ENCODE measurements around the gene GPD1.

DNA sequence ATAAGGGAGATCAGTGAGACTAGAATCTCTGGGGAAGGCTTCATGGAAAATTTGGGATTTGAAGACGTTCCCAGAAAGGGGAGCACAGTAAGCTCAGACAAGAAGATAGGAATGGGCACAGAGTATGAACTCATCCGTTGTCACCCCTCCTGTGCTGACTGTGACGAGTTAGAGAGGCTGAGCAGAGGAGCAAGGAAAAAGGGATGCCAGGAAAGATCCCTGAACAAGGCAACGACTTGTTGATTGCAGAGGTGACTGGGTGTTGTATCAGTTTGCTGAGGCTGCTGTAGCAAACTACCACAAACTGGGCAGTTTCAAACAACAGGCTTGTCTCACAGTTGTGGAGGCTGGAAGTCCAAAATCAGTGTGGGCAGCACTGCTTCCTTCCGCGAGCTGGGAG is 5.9 kb upstream of the GPD1 start:
- TF ChIP-seq SP1 (IDR thresholded peaks at IDR 0.05; ENCODE audit: low read depth) (no peak), POLR2A (IDR thresholded peaks at IDR 0.05; ENCODE audit: borderline replicate concordance, extremely low read depth, insufficient read depth, insufficient read length) (no peak), SIN3A (IDR thresholded peaks at IDR 0.05; ENCODE audit: low read depth) (no peak), EZH2 (IDR thresholded peaks at IDR 0.05) (no peak)
- TF ChIP-seq, protein P1, sequence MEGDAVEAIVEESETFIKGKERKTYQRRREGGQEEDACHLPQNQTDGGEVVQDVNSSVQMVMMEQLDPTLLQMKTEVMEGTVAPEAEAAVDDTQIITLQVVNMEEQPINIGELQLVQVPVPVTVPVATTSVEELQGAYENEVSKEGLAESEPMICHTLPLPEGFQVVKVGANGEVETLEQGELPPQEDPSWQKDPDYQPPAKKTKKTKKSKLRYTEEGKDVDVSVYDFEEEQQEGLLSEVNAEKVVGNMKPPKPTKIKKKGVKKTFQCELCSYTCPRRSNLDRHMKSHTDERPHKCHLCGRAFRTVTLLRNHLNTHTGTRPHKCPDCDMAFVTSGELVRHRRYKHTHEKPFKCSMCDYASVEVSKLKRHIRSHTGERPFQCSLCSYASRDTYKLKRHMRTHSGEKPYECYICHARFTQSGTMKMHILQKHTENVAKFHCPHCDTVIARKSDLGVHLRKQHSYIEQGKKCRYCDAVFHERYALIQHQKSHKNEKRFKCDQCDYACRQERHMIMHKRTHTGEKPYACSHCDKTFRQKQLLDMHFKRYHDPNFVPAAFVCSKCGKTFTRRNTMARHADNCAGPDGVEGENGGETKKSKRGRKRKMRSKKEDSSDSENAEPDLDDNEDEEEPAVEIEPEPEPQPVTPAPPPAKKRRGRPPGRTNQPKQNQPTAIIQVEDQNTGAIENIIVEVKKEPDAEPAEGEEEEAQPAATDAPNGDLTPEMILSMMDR (IDR thresholded peaks at IDR 0.05 in 2 of 3, conservative IDR thresholded peaks at IDR 0.05 in 1 of 3; ENCODE audit: borderline replicate concordance in 1 of 3, insufficient read depth in 1 of 3, low read depth in 2 of 3, low read length in 2 of 3), result no peak
- TF ChIP-seq, protein P2, sequence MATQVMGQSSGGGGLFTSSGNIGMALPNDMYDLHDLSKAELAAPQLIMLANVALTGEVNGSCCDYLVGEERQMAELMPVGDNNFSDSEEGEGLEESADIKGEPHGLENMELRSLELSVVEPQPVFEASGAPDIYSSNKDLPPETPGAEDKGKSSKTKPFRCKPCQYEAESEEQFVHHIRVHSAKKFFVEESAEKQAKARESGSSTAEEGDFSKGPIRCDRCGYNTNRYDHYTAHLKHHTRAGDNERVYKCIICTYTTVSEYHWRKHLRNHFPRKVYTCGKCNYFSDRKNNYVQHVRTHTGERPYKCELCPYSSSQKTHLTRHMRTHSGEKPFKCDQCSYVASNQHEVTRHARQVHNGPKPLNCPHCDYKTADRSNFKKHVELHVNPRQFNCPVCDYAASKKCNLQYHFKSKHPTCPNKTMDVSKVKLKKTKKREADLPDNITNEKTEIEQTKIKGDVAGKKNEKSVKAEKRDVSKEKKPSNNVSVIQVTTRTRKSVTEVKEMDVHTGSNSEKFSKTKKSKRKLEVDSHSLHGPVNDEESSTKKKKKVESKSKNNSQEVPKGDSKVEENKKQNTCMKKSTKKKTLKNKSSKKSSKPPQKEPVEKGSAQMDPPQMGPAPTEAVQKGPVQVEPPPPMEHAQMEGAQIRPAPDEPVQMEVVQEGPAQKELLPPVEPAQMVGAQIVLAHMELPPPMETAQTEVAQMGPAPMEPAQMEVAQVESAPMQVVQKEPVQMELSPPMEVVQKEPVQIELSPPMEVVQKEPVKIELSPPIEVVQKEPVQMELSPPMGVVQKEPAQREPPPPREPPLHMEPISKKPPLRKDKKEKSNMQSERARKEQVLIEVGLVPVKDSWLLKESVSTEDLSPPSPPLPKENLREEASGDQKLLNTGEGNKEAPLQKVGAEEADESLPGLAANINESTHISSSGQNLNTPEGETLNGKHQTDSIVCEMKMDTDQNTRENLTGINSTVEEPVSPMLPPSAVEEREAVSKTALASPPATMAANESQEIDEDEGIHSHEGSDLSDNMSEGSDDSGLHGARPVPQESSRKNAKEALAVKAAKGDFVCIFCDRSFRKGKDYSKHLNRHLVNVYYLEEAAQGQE (IDR thresholded peaks at IDR 0.05; ENCODE audit: low read depth), result no peak

Data from HCT116 (cell line).